Mesenchymal stem cell (in vitro differentiated cells and primary cell): ENCODE results near the gene STOML1.

ENCODE experiments used
- DNase-seq: peaks from one replicate; pipeline ENCODE4 v3.0.0-alpha.2; 2013
- H2AFZ ChIP-seq: one replicate; pipeline ENCODE4 v1.6.1; 2013; ENCODE audit warnings: low read depth, mild to moderate bottlenecking, control low read depth, inconsistent platforms, low read length, moderate library complexity
- H2AK5ac ChIP-seq: 2 replicates; pipeline ENCODE4 v1.6.1; 2013; ENCODE audit warnings: low read length, moderate library complexity, mild to moderate bottlenecking, inconsistent platforms; ENCODE audit not compliant: severe bottlenecking
- H2BK120ac ChIP-seq: one replicate; pipeline ENCODE4 v1.6.1; 2013; ENCODE audit warnings: low read depth, mild to moderate bottlenecking, inconsistent platforms, low read length, moderate library complexity
- H2BK12ac ChIP-seq, 2 experiments: one replicate each; pipeline ENCODE4 v1.6.1; 2013; ENCODE audit warnings: inconsistent platforms in 2 of 2, low read length in 2 of 2, mild to moderate bottlenecking in 2 of 2, moderate library complexity in 2 of 2, control low read depth in 1 of 2
- H2BK15ac ChIP-seq: one replicate; pipeline ENCODE4 v1.6.1; 2013; ENCODE audit warnings: mild to moderate bottlenecking, low read depth, inconsistent platforms; ENCODE audit not compliant: poor library complexity, severe bottlenecking
- H2BK5ac ChIP-seq: 2 replicates; pipeline ENCODE4 v1.6.1; 2013; ENCODE audit warnings: low read depth, mild to moderate bottlenecking, low read length, control low read depth, inconsistent platforms; ENCODE audit not compliant: poor library complexity, severe bottlenecking
- H3K14ac ChIP-seq, 2 experiments: one replicate each; pipeline ENCODE4 v1.6.1; 2013; ENCODE audit warnings: inconsistent platforms in 2 of 2, low read length in 2 of 2, control low read depth in 1 of 2, mild to moderate bottlenecking in 1 of 2, moderate library complexity in 1 of 2
- H3K18ac ChIP-seq, 2 experiments: one replicate each; pipeline ENCODE4 v1.6.1; 2013; ENCODE audit warnings: inconsistent platforms in 2 of 2, low read length in 2 of 2, control low read depth in 1 of 2, low read depth in 1 of 2, mild to moderate bottlenecking in 1 of 2
- H3K23ac ChIP-seq, 2 experiments: one replicate each; pipeline ENCODE4 v1.6.1; 2013; ENCODE audit warnings: inconsistent platforms in 2 of 2, low read length in 2 of 2, mild to moderate bottlenecking in 2 of 2, moderate library complexity in 2 of 2, control low read depth in 1 of 2
- H3K27ac ChIP-seq: 2 replicates; pipeline ENCODE4 v1.5.1; 2013; ENCODE audit warnings: mild to moderate bottlenecking, moderate library complexity, low read length, control low read depth, inconsistent platforms; ENCODE audit not compliant: poor library complexity, severe bottlenecking
- H3K27me3 ChIP-seq, 2 experiments: 2 replicates each; pipeline versions ENCODE4 v1.6.1 to v1.7.0; 2013; ENCODE audit warnings: low read length in 2 of 2, mild to moderate bottlenecking in 2 of 2, moderate library complexity in 2 of 2, control low read depth in 1 of 2, inconsistent platforms in 1 of 2; ENCODE audit not compliant: control insufficient read depth in 1 of 2, insufficient read depth in 1 of 2
- H3K36me3 ChIP-seq, 2 experiments: 2 replicates each; pipeline versions ENCODE4 v1.6.1 to v1.7.0; 2013; ENCODE audit warnings: low read length in 2 of 2, control low read depth in 1 of 2, inconsistent platforms in 1 of 2, low read depth in 1 of 2, mild to moderate bottlenecking in 1 of 2; ENCODE audit not compliant: insufficient read depth in 2 of 2, control insufficient read depth in 1 of 2
- H3K4ac ChIP-seq, 2 experiments: one replicate each; pipeline ENCODE4 v1.6.1; 2013; ENCODE audit warnings: inconsistent platforms in 2 of 2, low read length in 2 of 2, mild to moderate bottlenecking in 2 of 2, moderate library complexity in 2 of 2, control low read depth in 1 of 2, low read depth in 1 of 2
- H3K4me1 ChIP-seq: 2 replicates; pipeline ENCODE4 v1.6.1; 2013; ENCODE audit warnings: low read depth, low read length, control low read depth; ENCODE audit not compliant: control insufficient read depth, insufficient read depth
- H3K4me2 ChIP-seq: 2 replicates; pipeline ENCODE4 v1.6.1; 2013; ENCODE audit warnings: low read length, mild to moderate bottlenecking, inconsistent platforms; ENCODE audit not compliant: poor library complexity, severe bottlenecking
- H3K4me3 ChIP-seq, 2 experiments: 2 replicates each; pipeline versions ENCODE4 v1.5.1 to v1.7.0; 2013; ENCODE audit warnings: low read length in 2 of 2, mild to moderate bottlenecking in 2 of 2, control low read depth in 1 of 2, low read depth in 1 of 2; ENCODE audit not compliant: insufficient read depth in 1 of 2
- H3K79me1 ChIP-seq: replicated peaks from 2 replicates; pipeline ENCODE4 v1.6.1; 2013; ENCODE audit warnings: mild to moderate bottlenecking, control low read depth, low read length, inconsistent platforms; ENCODE audit not compliant: poor library complexity, severe bottlenecking
- H3K9ac ChIP-seq: 2 replicates; pipeline ENCODE4 v1.7.0; 2013; ENCODE audit warnings: mild to moderate bottlenecking, low read length, moderate library complexity
- H3K9me3 ChIP-seq: 2 replicates; pipeline ENCODE4 v1.7.0; 2013; ENCODE audit warnings: mild to moderate bottlenecking, low read length; ENCODE audit not compliant: control insufficient read depth
- H4K8ac ChIP-seq: one replicate; pipeline ENCODE4 v1.6.1; 2013; ENCODE audit warnings: inconsistent platforms, mild to moderate bottlenecking, low read length, moderate library complexity
- H4K91ac ChIP-seq: one replicate; pipeline ENCODE4 v1.6.1; 2013; ENCODE audit warnings: mild to moderate bottlenecking, low read length, inconsistent platforms
- WGBS: methylation state at CpG from one replicate; pipeline ENCODE4 v1.1.7; 2013; ENCODE audit warnings: mixed read lengths; 5-methylcytosine and 5-hydroxymethylcytosine counted together

The STOML1 gene

DNA sequence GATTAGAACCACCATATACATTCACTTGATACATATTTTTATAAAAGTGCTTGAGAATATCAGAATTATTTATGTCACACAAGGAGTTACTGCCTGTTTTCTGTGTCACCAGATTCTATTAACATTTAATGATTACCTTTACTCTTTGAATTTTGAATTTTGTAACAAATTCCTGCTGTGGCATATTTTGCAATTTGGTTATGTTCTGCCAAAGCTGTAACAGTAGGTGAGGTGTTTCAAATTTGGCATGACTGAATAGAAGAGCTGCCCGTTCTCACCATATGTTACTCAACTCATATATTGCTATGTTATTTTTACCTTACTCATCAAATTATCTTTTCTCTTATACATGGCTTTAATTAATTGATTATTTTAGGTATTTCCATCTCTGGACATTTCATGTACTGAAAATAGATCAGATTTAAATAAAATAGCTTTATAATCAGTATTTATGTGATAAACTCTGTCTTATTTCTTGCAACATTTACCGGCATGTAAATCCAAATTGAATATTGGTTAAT is 21.3 kb upstream of the STOML1 start:
- no peak overlapping the region for H3K14ac ChIP-seq

DNA sequence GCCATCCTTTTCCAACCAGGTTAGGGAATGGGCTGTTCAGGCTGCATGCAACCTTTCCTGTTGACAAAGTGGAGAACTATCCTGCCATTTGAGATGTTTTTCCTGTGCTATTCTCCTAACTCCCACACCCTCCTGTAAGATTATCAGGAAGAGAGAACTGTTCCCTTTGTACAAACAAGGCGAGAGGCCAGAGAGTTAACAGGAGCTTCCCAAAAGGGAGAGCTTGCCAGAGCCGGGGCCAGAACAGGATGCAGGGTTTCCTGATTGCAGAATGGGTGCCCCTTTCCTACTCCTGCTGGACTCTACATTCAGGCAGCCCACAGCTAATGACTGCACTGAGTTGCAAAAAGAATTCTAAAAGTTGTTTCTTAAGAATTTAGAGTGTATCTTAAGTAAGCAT is 19.5 kb upstream of the STOML1 start:
- Histone ChIP-seq H3K9ac (peak overlapping the region; percentile 43), H3K9me3 (no peaks in the 10 kb centered on the region), H4K8ac (peak overlapping the region; percentile 3), H3K27me3 (no peaks in the 10 kb centered on the region), H2BK5ac (no peak overlapping the region), H3K4me3 (peak overlapping the region in 1 of 2 experiments; percentile 57), H2AK5ac (no peak overlapping the region), H3K4me1 (peaks cover 28% of the 10 kb centered on the region), H3K27ac (no peak overlapping the region), H3K36me3 (peaks cover 35 to 53% of the 10 kb centered on the region in 2 experiments), H4K91ac (no peak overlapping the region), H2BK12ac (no peak overlapping the region), H3K4ac (no peak overlapping the region), H2BK15ac (no peak overlapping the region), H2AFZ (no peak overlapping the region), H3K18ac (peak overlapping the region; percentile 3 to 11), H2BK120ac (no peak overlapping the region), H3K79me1 (peaks cover 2% of the 10 kb centered on the region), H3K23ac (no peak overlapping the region), H3K4me2 (peak overlapping the region; percentile 33), H3K14ac (no peak overlapping the region)
- peak; percentile 35 for DNase-seq
- WGBS = 22% methylated on average over 2 of the region's 2 CpGs

More for the DNA sequence above, 21.3 kb upstream of the STOML1 start:
- no peak overlapping the region for H2BK12ac ChIP-seq
- no peak for DNase-seq
- no peak overlapping the region for H3K23ac ChIP-seq
- no peak overlapping the region for H2AFZ ChIP-seq
- no peak overlapping the region for H2BK5ac ChIP-seq
- no peak overlapping the region for H2BK120ac ChIP-seq
- H3K27me3 ChIP-seq = no peaks in the 10 kb centered on the region
- H4K8ac ChIP-seq = no peak overlapping the region
- H3K18ac ChIP-seq = no peak overlapping the region
- H3K27ac ChIP-seq = no peak overlapping the region
- H4K91ac ChIP-seq = no peak overlapping the region
- H3K4me3 ChIP-seq = no peak overlapping the region
- no peak overlapping the region for H2AK5ac ChIP-seq
- no peak overlapping the region for H2BK15ac ChIP-seq
- peaks cover 26 to 37% of the 10 kb centered on the region in 2 experiments for H3K36me3 ChIP-seq
- H3K79me1 ChIP-seq = peaks cover 2% of the 10 kb centered on the region
- no peak overlapping the region for H3K4ac ChIP-seq
- peaks cover 18% of the 10 kb centered on the region for H3K4me1 ChIP-seq
- no peak overlapping the region for H3K4me2 ChIP-seq
- WGBS = no CpG with 5 or more reads among the region's 2 CpGs
- no peaks in the 10 kb centered on the region for H3K9me3 ChIP-seq
- no peak overlapping the region for H3K9ac ChIP-seq

DNA sequence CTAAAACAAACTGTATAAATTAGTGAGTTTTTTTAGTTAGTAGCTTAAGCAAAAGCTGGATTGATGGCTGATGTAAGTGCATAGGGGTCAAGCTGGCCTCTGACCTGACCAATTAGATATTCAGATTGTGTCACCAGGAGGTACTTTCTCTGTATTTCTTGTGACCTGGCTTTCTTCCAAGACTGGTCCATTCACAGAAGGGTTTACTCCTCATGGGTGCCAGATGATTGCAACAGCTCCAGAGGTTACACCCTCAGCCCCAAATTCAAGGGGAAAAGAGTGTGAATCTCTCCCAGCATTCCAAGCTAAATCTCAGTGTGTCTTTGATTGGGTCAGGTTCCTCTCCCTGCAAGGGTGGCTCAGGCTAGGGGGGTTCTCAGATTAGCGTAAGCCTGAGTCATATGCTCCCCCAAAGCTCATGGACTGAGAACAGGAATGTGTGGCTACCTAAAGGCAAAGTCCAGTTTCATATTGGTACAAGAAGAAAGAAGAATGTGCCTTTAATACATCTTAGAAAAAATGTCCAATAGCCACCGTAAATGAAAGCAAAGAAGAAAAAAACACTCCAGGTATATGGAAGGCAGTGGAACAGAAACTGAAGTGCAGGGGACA is 18.9 kb upstream of the STOML1 start:
- Histone ChIP-seq H2AK5ac (no peak overlapping the region), H3K4me2 (no peak overlapping the region), H4K8ac (no peak overlapping the region), H3K4ac (peak overlapping the region in 1 of 2 experiments; percentile 46), H3K27ac (no peak overlapping the region), H2BK5ac (no peak overlapping the region), H3K79me1 (peaks cover 2% of the 10 kb centered on the region), H3K9me3 (no peaks in the 10 kb centered on the region), H3K4me1 (peaks cover 29% of the 10 kb centered on the region), H4K91ac (no peak overlapping the region), H2BK120ac (no peak overlapping the region), H3K18ac (peak overlapping the region in 1 of 2 experiments; percentile 41), H3K23ac (no peak overlapping the region), H3K36me3 (peaks cover 39 to 55% of the 10 kb centered on the region in 2 experiments), H2AFZ (no peak overlapping the region), H3K4me3 (peak overlapping the region in 1 of 2 experiments; percentile 57), H3K14ac (no peak overlapping the region), H2BK12ac (peak overlapping the region in 1 of 2 experiments; percentile 11), H3K27me3 (no peaks in the 10 kb centered on the region), H3K9ac (peak overlapping the region; percentile 43), H2BK15ac (no peak overlapping the region)
- WGBS = 86% methylated on average over 2 of the region's 2 CpGs
- DNase-seq = peak; percentile 34

DNA sequence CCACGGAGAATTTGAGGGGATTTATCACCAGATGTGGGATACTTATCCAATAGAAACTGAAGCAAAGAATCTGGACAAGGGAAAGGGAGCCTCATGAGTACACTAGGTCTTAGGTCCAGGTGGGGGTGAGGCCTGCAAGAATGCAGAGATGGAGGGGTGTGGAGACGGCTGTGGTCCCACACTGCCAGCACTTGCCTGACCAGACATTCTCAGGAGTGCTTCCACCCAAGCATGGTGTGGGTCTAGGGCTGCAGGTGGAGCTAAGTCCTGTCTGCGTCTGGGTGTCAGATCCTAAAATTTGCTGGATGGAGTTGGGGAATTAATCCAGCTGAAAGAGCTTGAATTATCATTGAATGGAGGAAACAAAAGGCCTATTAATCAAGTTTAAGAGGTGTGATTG is 16.8 kb upstream of the STOML1 start:
- no peak overlapping the region for H3K4me2 ChIP-seq
- H4K91ac ChIP-seq = peak overlapping the region; percentile 34
- peaks cover 29% of the 10 kb centered on the region for H3K4me1 ChIP-seq
- H3K36me3 ChIP-seq = peaks cover 41 to 55% of the 10 kb centered on the region in 2 experiments
- H2AFZ ChIP-seq = no peak overlapping the region
- no peak overlapping the region for H3K14ac ChIP-seq
- H3K79me1 ChIP-seq = no peaks in the 10 kb centered on the region
- H3K4ac ChIP-seq = no peak overlapping the region
- H3K18ac ChIP-seq = peak overlapping the region in 1 of 2 experiments; percentile 43
- no peak for DNase-seq
- no peak overlapping the region for H3K27ac ChIP-seq
- no peaks in the 10 kb centered on the region for H3K27me3 ChIP-seq
- H3K9ac ChIP-seq = no peak overlapping the region
- peak overlapping the region in 1 of 2 experiments; percentile 78 for H2BK12ac ChIP-seq
- H2BK120ac ChIP-seq = no peak overlapping the region
- H2BK5ac ChIP-seq = no peak overlapping the region
- peak overlapping the region; percentile 49 for H2AK5ac ChIP-seq
- no peak overlapping the region for H3K4me3 ChIP-seq
- over 99% methylated on average over 3 of the region's 3 CpGs for WGBS
- no peak overlapping the region for H2BK15ac ChIP-seq
- H3K9me3 ChIP-seq = no peaks in the 10 kb centered on the region
- H4K8ac ChIP-seq = peak overlapping the region; percentile 7
- H3K23ac ChIP-seq = no peak overlapping the region
